ENCODE measurements around the gene PLA2G3.
"Not testable (repeated sequence)": the region's sequence is repeated elsewhere in the genome, so short reads cannot be mapped to it uniquely, and the experiment has no call there.

Gene PLA2G3

GRCh38 chr22:31139866-31140716 is at the start of gene PLA2G3:
Gene PLA2G3, minus strand, starts transcription at chr22:31140508. Its CDS starts 154 bp downstream, at chr22:31140354.
- no peak for DNase-seq (ENCODE audit: low spot score)

- DNase-seq (ENCODE audit: low spot score), result no peak
Observed at GRCh38 chr22:31187627-31188026, 47.3 kb upstream of the PLA2G3 start.

- DNase-seq (ENCODE audit: low spot score), result no peak
Observed at GRCh38 chr22:31185056-31185455, 44.7 kb upstream of the PLA2G3 start.

- no peak for DNase-seq (ENCODE audit: low spot score)
Observed at GRCh38 chr22:31184015-31184414, 43.7 kb upstream of the PLA2G3 start.

GRCh38 chr22:31179345-31179744 is 39.0 kb upstream of the PLA2G3 start:
- DNase-seq (ENCODE audit: low spot score), result no peak

- no peak for DNase-seq (ENCODE audit: low spot score)
Observed at GRCh38 chr22:31178859-31179258, 38.6 kb upstream of the PLA2G3 start.

- no peak for DNase-seq (ENCODE audit: low spot score)
Observed at GRCh38 chr22:31177420-31178162, 37.3 kb upstream of the PLA2G3 start.

- DNase-seq (ENCODE audit: low spot score), result no peak
Observed at GRCh38 chr22:31176923-31177322, 36.6 kb upstream of the PLA2G3 start.

GRCh38 chr22:31173386-31174145 is 33.3 kb upstream of the PLA2G3 start:
- DNase-seq (ENCODE audit: low spot score), result no peak

- DNase-seq (ENCODE audit: low spot score), result not testable (repeated sequence)
Observed at GRCh38 chr22:31171734-31172133, 31.4 kb upstream of the PLA2G3 start.

- no peak for DNase-seq (ENCODE audit: low spot score)
Observed at GRCh38 chr22:31170971-31171370, 30.7 kb upstream of the PLA2G3 start.

- no peak for DNase-seq (ENCODE audit: low spot score)
Observed at GRCh38 chr22:31162015-31162765, 21.9 kb upstream of the PLA2G3 start.

GRCh38 chr22:31161386-31161785 is 21.1 kb upstream of the PLA2G3 start:
- DNase-seq (ENCODE audit: low spot score), result no peak

GRCh38 chr22:31160328-31160978 is 20.1 kb upstream of the PLA2G3 start:
- no peak for DNase-seq (ENCODE audit: low spot score)

GRCh38 chr22:31155422-31155821 is 15.1 kb upstream of the PLA2G3 start:
- no peak for DNase-seq (ENCODE audit: low spot score)

GRCh38 chr22:31154975-31155374 is 14.7 kb upstream of the PLA2G3 start:
- no peak for DNase-seq (ENCODE audit: low spot score)

- no peak for DNase-seq (ENCODE audit: low spot score)
Observed at GRCh38 chr22:31153357-31153756, 13.0 kb upstream of the PLA2G3 start.

- DNase-seq (ENCODE audit: low spot score), result no peak
Observed at GRCh38 chr22:31151872-31152271, 11.6 kb upstream of the PLA2G3 start.

- no peak for DNase-seq (ENCODE audit: low spot score)
Observed at GRCh38 chr22:31150615-31151014, 10.3 kb upstream of the PLA2G3 start.

- no peak for DNase-seq (ENCODE audit: low spot score)
Observed at GRCh38 chr22:31148953-31149627, 8.8 kb upstream of the PLA2G3 start.

- no peak for DNase-seq (ENCODE audit: low spot score)
Observed at GRCh38 chr22:31148488-31148887, 8.2 kb upstream of the PLA2G3 start.
